GM23338 (cell line): ENCODE results near the gene CSKMT. TPM values are rescaled to one million over a fixed set of nuclear protein-coding genes. Genes with fewer than 3 reads are reported as not detected.

Source experiments
- ATAC-seq: fragments of 200-7000 bp; cut with Tn5 transposase; 3 replicates; pipeline ENCODE4 v1.9.1; 2020
- DNase-seq: peaks from one replicate; pipeline ENCODE4 v3.0.0-alpha.2; 2015; ENCODE audit warnings: low spot score
- H2AFZ ChIP-seq: fragments of 200-600 bp; sonication (generic); 2 replicates; pipeline ENCODE4 v1.8.0; 2016; ENCODE audit warnings: antibody characterized with exemption, mild to moderate bottlenecking, moderate library complexity
- H3F3A ChIP-seq: fragments of 200-600 bp; sonication (generic); replicated peaks from 2 replicates; pipeline ENCODE4 v1.8.0; 2017; ENCODE audit warnings: antibody characterized with exemption, mixed run types, low read depth
- H3K27ac ChIP-seq: fragments of 200-600 bp; sonication (generic); 2 replicates; pipeline ENCODE4 v1.6.1; 2016; ENCODE audit warnings: low read depth
- H3K27me3 ChIP-seq: fragments of 200-600 bp; sonication (generic); 2 replicates; pipeline ENCODE4 v1.8.0; 2016; ENCODE audit warnings: mild to moderate bottlenecking, mixed run types, moderate library complexity; ENCODE audit not compliant: insufficient read depth
- H3K36me3 ChIP-seq: fragments of 200-600 bp; sonication (generic); 2 replicates; pipeline ENCODE4 v1.8.0; 2016; ENCODE audit warnings: mild to moderate bottlenecking; ENCODE audit not compliant: insufficient read depth
- H3K4me1 ChIP-seq: fragments of 200-600 bp; sonication (generic); 2 replicates; pipeline ENCODE4 v1.8.0; 2016; ENCODE audit warnings: mild to moderate bottlenecking, moderate library complexity; ENCODE audit not compliant: insufficient read depth
- H3K4me2 ChIP-seq: fragments of 200-600 bp; sonication (generic); 2 replicates; pipeline ENCODE4 v1.7.1; 2017; ENCODE audit warnings: mixed run types
- H3K4me3 ChIP-seq: fragments of 200-600 bp; sonication (generic); 2 replicates; pipeline ENCODE4 v1.6.1; 2016; ENCODE audit warnings: mixed run types
- H3K79me2 ChIP-seq: fragments of 200-600 bp; sonication (generic); replicated peaks from 2 replicates; pipeline ENCODE4 v1.8.0; 2017; ENCODE audit warnings: mild to moderate bottlenecking; ENCODE audit not compliant: insufficient read depth
- H3K9me2 ChIP-seq: fragments of 200-600 bp; sonication (generic); 2 replicates; pipeline ENCODE4 v1.8.0; 2017; ENCODE audit not compliant: insufficient read depth
- H4K20me1 ChIP-seq: fragments of 200-600 bp; sonication (generic); replicated peaks from 2 replicates; pipeline ENCODE4 v1.8.0; 2017; ENCODE audit warnings: mild to moderate bottlenecking; ENCODE audit not compliant: insufficient read depth
- H3K27ac Mint-ChIP-seq: 2 replicates; pipeline ENCODE4 v1.8.0; 2020; ENCODE audit warnings: inconsistent platforms, mild to moderate bottlenecking, moderate library complexity, mixed read lengths
- H3K27me3 Mint-ChIP-seq: 3 replicates; pipeline ENCODE4 v1.8.0; 2022; ENCODE audit warnings: low read depth, mild to moderate bottlenecking, moderate library complexity, mixed read lengths, inconsistent platforms; ENCODE audit not compliant: insufficient read depth, poor library complexity
- H3K36me3 Mint-ChIP-seq: 3 replicates; pipeline ENCODE4 v1.8.0; 2021; ENCODE audit warnings: low read depth, mild to moderate bottlenecking, inconsistent platforms, moderate library complexity, mixed read lengths
- H3K4me1 Mint-ChIP-seq: 3 replicates; pipeline ENCODE4 v1.8.0; 2020; ENCODE audit warnings: mild to moderate bottlenecking, inconsistent platforms, mixed read lengths
- H3K4me3 Mint-ChIP-seq: 3 replicates; pipeline ENCODE4 v1.8.0; 2021; ENCODE audit warnings: moderate library complexity, mild to moderate bottlenecking, inconsistent platforms, mixed read lengths
- H3K9me3 Mint-ChIP-seq: 3 replicates; pipeline ENCODE4 v1.8.0; 2020; ENCODE audit warnings: moderate library complexity, mild to moderate bottlenecking, inconsistent platforms, mixed read lengths
- CREB1 ChIP-seq: fragments of 250-450 bp; sonication (Bioruptor Pico); IDR thresholded peaks from 2 replicates; pipeline ENCODE4 v1.5.0; 2020; ENCODE audit warnings: low read depth, mild to moderate bottlenecking, moderate library complexity
- CTCF ChIP-seq, 2 experiments: fragments of 200-600 bp in 1 of 2; sonication (generic) in 1 of 2; conservative IDR thresholded peaks; 2 replicates each; pipeline versions ENCODE4 v1.5.1 to v1.6.1; 2016 to 2017; ENCODE audit warnings: antibody characterized with exemption in 2 of 2, low read depth in 2 of 2, mild to moderate bottlenecking in 2 of 2, moderate library complexity in 1 of 2
- ETS1 ChIP-seq: IDR thresholded peaks from 2 replicates; pipeline ENCODE4 v1.6.1; 2016; ENCODE audit warnings: antibody characterized with exemption
- EZH2 ChIP-seq: fragments of 200-600 bp; sonication (generic); IDR thresholded peaks from one replicate; pipeline ENCODE4 v1.8.0; 2017; ENCODE audit warnings: antibody characterized with exemption, mild to moderate bottlenecking, low read depth; ENCODE audit not compliant: unreplicated experiment
- EZH2phosphoT487 ChIP-seq: fragments of 200-600 bp; sonication (generic); IDR thresholded peaks from one replicate; pipeline ENCODE4 v1.8.1; 2018; ENCODE audit warnings: antibody characterized with exemption; ENCODE audit not compliant: unreplicated experiment
- JUNB ChIP-seq: IDR thresholded peaks from one replicate; pipeline ENCODE4 v1.6.1; 2016; ENCODE audit warnings: antibody characterized with exemption; ENCODE audit not compliant: unreplicated experiment
- NANOG ChIP-seq: IDR thresholded peaks from 2 replicates; pipeline ENCODE4 v1.6.1; 2016; ENCODE audit warnings: antibody characterized with exemption, borderline replicate concordance
- POLR2AphosphoS5 ChIP-seq: IDR thresholded peaks from 2 replicates; pipeline ENCODE4 v1.6.1; 2016; ENCODE audit warnings: antibody characterized with exemption, low read depth
- REST ChIP-seq: IDR thresholded peaks from one replicate; pipeline ENCODE4 v1.6.1; 2018; ENCODE audit warnings: antibody characterized with exemption; ENCODE audit not compliant: unreplicated experiment
- STAT1 ChIP-seq: IDR thresholded peaks from one replicate; pipeline ENCODE4 v1.6.1; 2016; ENCODE audit warnings: antibody characterized with exemption; ENCODE audit not compliant: unreplicated experiment
- ZNF114 ChIP-seq: fragments of 250-450 bp; sonication (Bioruptor Pico); IDR thresholded peaks from 2 replicates; pipeline ENCODE4 v1.5.0; 2020; ENCODE audit warnings: mild to moderate bottlenecking, moderate library complexity
- ZNF331 ChIP-seq: fragments of 250-450 bp; sonication (Bioruptor Pico); IDR thresholded peaks from 2 replicates; pipeline ENCODE4 v1.5.0; 2020; ENCODE audit warnings: low read depth, mild to moderate bottlenecking, moderate library complexity
- ZNF462 ChIP-seq: fragments of 250-450 bp; sonication (Bioruptor Pico); IDR thresholded peaks from 2 replicates; pipeline ENCODE4 v1.5.0; 2020; ENCODE audit warnings: mild to moderate bottlenecking, moderate library complexity
- polyA plus RNA-seq: library from polyadenylated mRNA; unstranded; fragments of >200 nt; fragmentation: Nextera tagmentation; extraction: Ambion mirVana; gene quantifications from 2 replicates; pipeline ENCODE4 v1.2.1, GENCODE V29; 2016
- total RNA-seq: library from RNA; depleted of rRNA; stranded (reverse); fragments of >200 nt; shearing (Covaris generic); gene quantifications from 2 replicates; pipeline ENCODE4 v1.2.3, GENCODE V29; 2014

The CSKMT gene
- total and polyA plus RNA-seq, 2 experiments from 2014 or later, result 8.0 to 25.6 TPM

- Histone ChIP-seq H3K9me2 (no peaks in the 10 kb centered on the region), H3K27ac (no peak overlapping the region), H3K79me2 (peaks cover 40% of the 10 kb centered on the region), H4K20me1 (peaks cover 7% of the 10 kb centered on the region), H3K4me2 (no peak overlapping the region), H3K4me3 (no peak overlapping the region), H3K27me3 (no peaks in the 10 kb centered on the region), H3K36me3 (peaks cover 6% of the 10 kb centered on the region; the same call in 1 of the 2 replicates), H2AFZ (no peak overlapping the region), H3F3A (peaks cover 13% of the 10 kb centered on the region; the same call in 1 of the 2 replicates), H3K4me1 (peaks cover 9% of the 10 kb centered on the region; the same call in 1 of the 2 replicates)
- ATAC-seq (no peak), DNase-seq (no peak)
- Mint-ChIP-seq H3K4me3 (no peak overlapping the region), H3K27ac (no peak overlapping the region), H3K27me3 (peaks cover 16% of the 10 kb centered on the region), H3K9me3 (peaks cover 2% of the 10 kb centered on the region; the same call in 1 of the 3 replicates), H3K4me1 (peaks cover 21% of the 10 kb centered on the region), H3K36me3 (peaks cover 25% of the 10 kb centered on the region)
- TF ChIP-seq NANOG, result no peak
- TF ChIP-seq ZNF462, result no peak
- no peak for TF ChIP-seq ETS1
- TF ChIP-seq POLR2AphosphoS5, result no peak
- TF ChIP-seq ZNF331 (CRISPR knock-in tag), result no peak
- no peak for TF ChIP-seq ZNF114 (CRISPR knock-in tag)
- no peak for TF ChIP-seq STAT1
- TF ChIP-seq EZH2, result no peak
- no peak for TF ChIP-seq EZH2phosphoT487
- TF ChIP-seq CTCF (conservative IDR thresholded peaks at IDR 0.05; ENCODE audit: low read depth in 2 of 2), result no peak
- no peak for TF ChIP-seq JUNB
- no peak for TF ChIP-seq REST
- TF ChIP-seq CREB1 (CRISPR knock-in tag), result no peak
Measured at GRCh38 chr11:62649486-62649885, 15.6 kb upstream of the CSKMT start.
